ENCODE measurements around the gene TTC32.

The TTC32 gene

GRCh38 chr2:19848952-19849351 lies 52.8 kb downstream of the TTC32 start:
- TF ChIP-seq, protein P1, sequence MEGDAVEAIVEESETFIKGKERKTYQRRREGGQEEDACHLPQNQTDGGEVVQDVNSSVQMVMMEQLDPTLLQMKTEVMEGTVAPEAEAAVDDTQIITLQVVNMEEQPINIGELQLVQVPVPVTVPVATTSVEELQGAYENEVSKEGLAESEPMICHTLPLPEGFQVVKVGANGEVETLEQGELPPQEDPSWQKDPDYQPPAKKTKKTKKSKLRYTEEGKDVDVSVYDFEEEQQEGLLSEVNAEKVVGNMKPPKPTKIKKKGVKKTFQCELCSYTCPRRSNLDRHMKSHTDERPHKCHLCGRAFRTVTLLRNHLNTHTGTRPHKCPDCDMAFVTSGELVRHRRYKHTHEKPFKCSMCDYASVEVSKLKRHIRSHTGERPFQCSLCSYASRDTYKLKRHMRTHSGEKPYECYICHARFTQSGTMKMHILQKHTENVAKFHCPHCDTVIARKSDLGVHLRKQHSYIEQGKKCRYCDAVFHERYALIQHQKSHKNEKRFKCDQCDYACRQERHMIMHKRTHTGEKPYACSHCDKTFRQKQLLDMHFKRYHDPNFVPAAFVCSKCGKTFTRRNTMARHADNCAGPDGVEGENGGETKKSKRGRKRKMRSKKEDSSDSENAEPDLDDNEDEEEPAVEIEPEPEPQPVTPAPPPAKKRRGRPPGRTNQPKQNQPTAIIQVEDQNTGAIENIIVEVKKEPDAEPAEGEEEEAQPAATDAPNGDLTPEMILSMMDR (IDR thresholded peaks at IDR 0.05; ENCODE audit: control insufficient read depth, insufficient read depth, low read depth, low read length, missing control alignments) = no peak
- DNase-seq (ENCODE audit: low read depth) = no peak
- no peak overlapping the region for H3K4me3 ChIP-seq (ENCODE audit: control insufficient read depth, low read depth, low read length)

DNA sequence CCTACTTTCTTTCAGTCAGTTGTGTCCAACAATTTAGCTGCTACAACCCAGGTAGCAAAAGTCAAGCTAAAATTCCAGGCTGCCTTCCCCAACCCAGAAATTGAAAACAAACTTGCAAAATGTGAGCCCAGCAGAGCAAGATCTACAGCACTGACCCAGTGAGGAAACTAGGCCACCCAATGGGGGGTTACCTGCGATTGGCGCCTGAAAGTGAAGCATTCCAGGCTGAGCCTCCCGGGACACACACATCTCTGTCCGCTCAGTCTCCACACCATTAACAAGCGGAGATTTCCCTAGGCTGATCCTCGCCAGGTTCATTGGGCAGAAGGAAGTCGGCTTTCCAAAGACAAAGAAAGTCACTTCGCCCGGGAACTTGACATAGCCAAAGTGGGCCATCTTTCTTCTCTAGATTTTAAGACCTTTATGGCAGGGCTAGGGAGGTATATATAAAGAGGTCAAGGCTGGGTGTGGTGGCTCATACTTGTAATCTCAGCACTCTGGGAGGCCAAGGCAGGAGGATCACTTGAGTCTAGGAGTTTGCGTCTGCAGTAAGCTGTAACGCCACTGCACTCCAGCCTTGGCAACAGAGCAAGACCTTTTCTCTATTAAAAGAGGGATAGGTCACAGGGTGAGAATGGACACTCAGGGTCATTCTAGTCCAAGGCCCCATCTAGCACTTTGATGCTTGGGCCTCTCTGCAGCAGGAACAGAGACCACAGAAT lies 53.6 kb downstream of the TTC32 start:
- TF ChIP-seq, protein P1 (IDR thresholded peaks at IDR 0.05; ENCODE audit: control insufficient read depth, insufficient read depth, low read depth, low read length, missing control alignments) = no peak
- H3K4me3 ChIP-seq (ENCODE audit: control insufficient read depth, low read depth, low read length) = no peak overlapping the region
- no peak for DNase-seq (ENCODE audit: low read depth)

- TF ChIP-seq, protein P1 (IDR thresholded peaks at IDR 0.05; ENCODE audit: control insufficient read depth, insufficient read depth, low read depth, low read length, missing control alignments) = no peak
- no peak overlapping the region for H3K4me3 ChIP-seq (ENCODE audit: control insufficient read depth, low read depth, low read length)
- DNase-seq (ENCODE audit: low read depth) = no peak
Measured at GRCh38 chr2:19847486-19847885, 54.3 kb downstream of the TTC32 start.

All from AG09309 (cell line).